Endothelial cell of umbilical vein (primary cell): ENCODE measurements around the gene SUPT3H. TPM values are rescaled to one million over a fixed set of nuclear protein-coding genes. Genes with fewer than 3 reads are reported as not detected.

Experiments
- BruUV-seq: library from RNA; stranded (reverse); fragments of 400-500 nt; replicated peaks from 2 replicates; lab custom pipeline; 2021; lab: Mats Ljungman, UMichigan
- CTCF ChIA-PET: fragments of 300-600, 350-600 bp; sonication (Branson Sonifier 250); formaldehyde crosslinking; loops from one replicate; lab custom pipeline; 2021; ENCODE audit warnings: antibody characterized with exemption, inconsistent platforms; lab: Charles Lee
- POLR2A ChIA-PET: fragments of 300-600, 350-600 bp; sonication (Branson Sonifier 250); formaldehyde crosslinking; loops from one replicate; lab custom pipeline; 2021; ENCODE audit warnings: antibody characterized with exemption, inconsistent platforms; lab: Charles Lee
- DNase-seq: peaks from one replicate; pipeline ENCODE4 v3.0.0-alpha.2; 2011; ENCODE audit warnings: low read depth, low spot score
- FAIRE-seq: peaks from 2 replicates; lab custom pipeline; 2011; peaks lifted over from hg19 to GRCh38; lab: Jason Lieb, UNC
- H2AFZ ChIP-seq: 2 replicates; pipeline ENCODE4 v1.6.0; 2012; ENCODE audit warnings: low read depth, low read length, control low read depth, inconsistent platforms
- H3K27ac ChIP-seq: 2 replicates; pipeline ENCODE4 v1.5.1; 2011; ENCODE audit warnings: low read depth, mild to moderate bottlenecking, control low read depth, low read length, moderate library complexity; ENCODE audit not compliant: insufficient read depth
- H3K27me3 ChIP-seq, 2 experiments: 2 replicates each; pipeline versions ENCODE4 v1.6.0 to v1.6.1; 2011; ENCODE audit warnings: low read length in 2 of 2, mixed read lengths in 1 of 2; ENCODE audit not compliant: control insufficient read depth in 2 of 2, insufficient read depth in 2 of 2
- H3K36me3 ChIP-seq, 2 experiments: 2 replicates in 1 of 2; 3 replicates in 1 of 2; pipeline ENCODE4 v1.5.1; 2011; ENCODE audit warnings: low read length in 2 of 2, mild to moderate bottlenecking in 1 of 2, moderate library complexity in 1 of 2; ENCODE audit not compliant: control insufficient read depth in 2 of 2, insufficient read depth in 2 of 2; ENCODE audit errors: extremely low read depth in 1 of 2
- H3K4me1 ChIP-seq: 3 replicates; pipeline ENCODE4 v1.5.1; 2011; ENCODE audit warnings: mild to moderate bottlenecking, low read length; ENCODE audit not compliant: control insufficient read depth, insufficient read depth; ENCODE audit errors: extremely low read depth
- H3K4me2 ChIP-seq: 2 replicates; pipeline ENCODE4 v1.6.1; 2011; ENCODE audit warnings: low read length, control low read depth, mixed read lengths; ENCODE audit not compliant: insufficient read depth
- H3K4me3 ChIP-seq, 3 experiments: fragments of 200-600 bp in 1 of 3; sonication (generic), shearing (Covaris generic) in 1 of 3; replicated peaks in 1 of 3; 2 replicates each; pipeline ENCODE4 v1.5.1; 2011 to 2016; ENCODE audit warnings: control low read depth in 3 of 3, low read length in 3 of 3, mild to moderate bottlenecking in 2 of 3, inconsistent platforms in 1 of 3, low read depth in 1 of 3, moderate library complexity in 1 of 3; ENCODE audit not compliant: insufficient read depth in 1 of 3
- H3K79me2 ChIP-seq: 2 replicates; pipeline ENCODE4 v1.6.0; 2012; ENCODE audit warnings: low read length, inconsistent platforms; ENCODE audit not compliant: control insufficient read depth, insufficient read depth
- H3K9ac ChIP-seq: replicated peaks from 2 replicates; pipeline ENCODE3; 2011; ENCODE audit warnings: low read length, control low read depth; ENCODE audit not compliant: insufficient read depth; ENCODE audit errors: extremely low read depth
- H3K9me1 ChIP-seq: replicated peaks from 3 replicates; pipeline ENCODE4 v1.6.0; 2011; ENCODE audit warnings: mild to moderate bottlenecking, low read length; ENCODE audit not compliant: control insufficient read depth, insufficient read depth; ENCODE audit errors: extremely low read depth
- H3K9me3 ChIP-seq: replicated peaks from 2 replicates; pipeline ENCODE4 v1.5.1; 2012; ENCODE audit warnings: low read length, inconsistent platforms; ENCODE audit not compliant: control insufficient read depth, insufficient read depth
- H4K20me1 ChIP-seq: replicated peaks from 2 replicates; pipeline ENCODE3; 2011; ENCODE audit warnings: mild to moderate bottlenecking, low read length; ENCODE audit not compliant: control insufficient read depth, insufficient read depth; ENCODE audit errors: extremely low read depth
- EZH2 ChIP-seq: IDR thresholded peaks from 2 replicates; pipeline ENCODE4 v1.6.1; 2012; ENCODE audit warnings: borderline replicate concordance, low read depth, mild to moderate bottlenecking, moderate library complexity, low read length, inconsistent platforms; ENCODE audit not compliant: severe bottlenecking
- FOS ChIP-seq: IDR thresholded peaks from 2 replicates; pipeline ENCODE4 v1.6.1; 2011; ENCODE audit warnings: mild to moderate bottlenecking, low read length, moderate library complexity, borderline replicate concordance; ENCODE audit not compliant: insufficient read depth
- GATA2 ChIP-seq: IDR thresholded peaks from 2 replicates; pipeline ENCODE4 v1.7.0; 2011; ENCODE audit warnings: low read depth, mild to moderate bottlenecking, moderate library complexity, mixed read lengths, low read length; ENCODE audit not compliant: insufficient read length, insufficient read depth
- JUN ChIP-seq: IDR thresholded peaks from 2 replicates; pipeline ENCODE4 v1.6.1; 2011; ENCODE audit warnings: borderline replicate concordance, low read depth; ENCODE audit not compliant: insufficient read length, insufficient read depth
- MYC ChIP-seq: IDR thresholded peaks from one replicate; pipeline ENCODE4 v1.6.1; 2011; ENCODE audit warnings: mild to moderate bottlenecking, low read depth, low read length
- POLR2A ChIP-seq: IDR thresholded peaks from 2 replicates; pipeline ENCODE4 v1.6.1; 2012; ENCODE audit warnings: low read depth, mild to moderate bottlenecking, control low read depth, low read length
- POLR2AphosphoS5 ChIP-seq: IDR thresholded peaks from 2 replicates; pipeline ENCODE4 v1.6.1; 2012; ENCODE audit warnings: low read depth, mild to moderate bottlenecking, control low read depth, low read length, moderate library complexity; ENCODE audit not compliant: insufficient read depth
- dilution Hi-C: fragments of 300-500 bp; cut with MboI; formaldehyde crosslinking; loops from one replicate; pipeline ENCODE4 v1.15.0; 2019; ENCODE audit warnings: low sequenced_read_pairs; ENCODE audit not compliant: extremely low pct_ligation_motif_present
- intact Hi-C: fragments of 100-400 bp; cut with micrococcal nuclease; formaldehyde crosslinking; loops from one replicate; pipeline ENCODE4 v1.10.0; 2022
- polyA plus RNA-seq, 4 experiments: library from polyadenylated mRNA; depleted of rRNA in 3 of 4; stranded (reverse) in 3 of 4; unstranded in 1 of 4; fragments of >200 nt; gene quantifications; 2 replicates each; pipeline versions ENCODE4 v1.2.1 to v1.2.3, GENCODE V29; 2011 to 2012; ENCODE audit warnings: missing spikeins in 1 of 4
- total RNA-seq: library from RNA; stranded (reverse); gene quantifications from 2 replicates; pipeline ENCODE4 v1.2.3, GENCODE V29; 2021
- TF ChIP-seq, protein P1 (sequence below): IDR thresholded peaks from 2 replicates; pipeline ENCODE4 v1.6.1; 2011; ENCODE audit not compliant: insufficient read depth, insufficient read length
- TF ChIP-seq, protein P2 (sequence below), 2 donors: IDR thresholded peaks; 1 replicate in 1 of 2; 2 replicates in 1 of 2; pipeline ENCODE4 v1.5.1; 2011; ENCODE audit warnings: low read length in 2 of 2, mild to moderate bottlenecking in 2 of 2, moderate library complexity in 2 of 2, control low read depth in 1 of 2, inconsistent platforms in 1 of 2, low read depth in 1 of 2; ENCODE audit not compliant: insufficient read depth in 1 of 2; ENCODE audit errors: extremely low read depth in 1 of 2

The SUPT3H gene
- total and polyA plus RNA-seq, 2 donors (not counting 3 experiments of a cell fraction or from before 2014, with no cell fraction given) = 8.3 to 9.8 TPM

DNA sequence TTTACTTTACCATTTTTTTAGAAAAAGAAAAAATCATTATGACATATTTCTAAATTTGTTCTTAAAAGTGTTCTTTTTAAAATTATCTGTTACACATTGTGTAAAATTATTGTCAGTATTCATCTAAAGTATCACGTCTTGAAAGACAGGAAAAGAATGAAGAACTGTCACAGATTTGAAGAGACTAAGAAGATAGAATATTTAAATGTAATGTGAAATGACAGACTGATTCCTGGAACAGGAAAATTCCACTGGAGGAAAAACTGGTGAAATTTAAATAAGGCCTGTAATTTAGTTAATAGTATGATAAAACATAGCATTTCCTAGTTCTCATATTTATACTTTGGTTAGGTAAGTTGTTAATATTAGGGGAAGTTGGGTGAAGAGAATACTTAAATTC is 102.4 kb downstream of the SUPT3H start:
- intact Hi-C loops (no loop called here), dilution Hi-C loops (no loop called here)
- Histone ChIP-seq H3K4me2 (no peak overlapping the region), H3K36me3 (no peaks in the 10 kb centered on the region), H3K79me2 (no peaks in the 10 kb centered on the region), H3K27ac (no peak overlapping the region), H3K9me1 (no peaks in the 10 kb centered on the region), H3K4me3 (no peak overlapping the region), H3K9ac (no peak overlapping the region), H4K20me1 (no peaks in the 10 kb centered on the region), H3K9me3 (no peaks in the 10 kb centered on the region), H2AFZ (no peak overlapping the region), H3K27me3 (no peaks in the 10 kb centered on the region), H3K4me1 (no peaks in the 10 kb centered on the region)
- no TSS peak for BruUV-seq
- FAIRE-seq (no peak), DNase-seq (no peak)
- ChIA-PET POLR2A (no interaction called here), CTCF (no interaction called here)
- TF ChIP-seq, protein P1, sequence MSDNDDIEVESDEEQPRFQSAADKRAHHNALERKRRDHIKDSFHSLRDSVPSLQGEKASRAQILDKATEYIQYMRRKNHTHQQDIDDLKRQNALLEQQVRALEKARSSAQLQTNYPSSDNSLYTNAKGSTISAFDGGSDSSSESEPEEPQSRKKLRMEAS = no peak
- TF ChIP-seq FOS = no peak
- no peak for TF ChIP-seq JUN
- no peak for TF ChIP-seq GATA2
- no peak for TF ChIP-seq EZH2
- TF ChIP-seq, protein P2, sequence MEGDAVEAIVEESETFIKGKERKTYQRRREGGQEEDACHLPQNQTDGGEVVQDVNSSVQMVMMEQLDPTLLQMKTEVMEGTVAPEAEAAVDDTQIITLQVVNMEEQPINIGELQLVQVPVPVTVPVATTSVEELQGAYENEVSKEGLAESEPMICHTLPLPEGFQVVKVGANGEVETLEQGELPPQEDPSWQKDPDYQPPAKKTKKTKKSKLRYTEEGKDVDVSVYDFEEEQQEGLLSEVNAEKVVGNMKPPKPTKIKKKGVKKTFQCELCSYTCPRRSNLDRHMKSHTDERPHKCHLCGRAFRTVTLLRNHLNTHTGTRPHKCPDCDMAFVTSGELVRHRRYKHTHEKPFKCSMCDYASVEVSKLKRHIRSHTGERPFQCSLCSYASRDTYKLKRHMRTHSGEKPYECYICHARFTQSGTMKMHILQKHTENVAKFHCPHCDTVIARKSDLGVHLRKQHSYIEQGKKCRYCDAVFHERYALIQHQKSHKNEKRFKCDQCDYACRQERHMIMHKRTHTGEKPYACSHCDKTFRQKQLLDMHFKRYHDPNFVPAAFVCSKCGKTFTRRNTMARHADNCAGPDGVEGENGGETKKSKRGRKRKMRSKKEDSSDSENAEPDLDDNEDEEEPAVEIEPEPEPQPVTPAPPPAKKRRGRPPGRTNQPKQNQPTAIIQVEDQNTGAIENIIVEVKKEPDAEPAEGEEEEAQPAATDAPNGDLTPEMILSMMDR (IDR thresholded peaks at IDR 0.05; ENCODE audit: extremely low read depth in 1 of 2, insufficient read depth in 1 of 2, low read depth in 1 of 2, low read length in 2 of 2) = no peak
- TF ChIP-seq POLR2A = no peak
- no peak for TF ChIP-seq POLR2AphosphoS5
- TF ChIP-seq MYC = no peak
